GM21390 (cell line): ENCODE measurements around the gene TNNI2.
"Not testable (repeated sequence)": the region's sequence is repeated elsewhere in the genome, so short reads cannot be mapped to it uniquely, and the experiment has no call there.

ENCODE experiments used
- ATAC-seq: cut with Tn5 transposase; IDR thresholded peaks from one replicate; pipeline ENCODE4 v1.9.1; 2021; ENCODE audit not compliant: unreplicated experiment

TNNI2 gene

GRCh38 chr11:1838426-1839144, at the start of gene TNNI2:
Gene TNNI2 (plus strand): TSS chr11:1838981. CDS start chr11:1839697, 716 bp downstream.
- ATAC-seq: no peak

- no peak for ATAC-seq
These were observed 46.9 kb upstream of the TNNI2 start for GRCh38 chr11:1791912-1792311.

GRCh38 chr11:1792461-1792860, 46.3 kb upstream of the TNNI2 start:
- ATAC-seq: no peak

GRCh38 chr11:1793081-1793480, 45.7 kb upstream of the TNNI2 start:
- ATAC-seq: no peak

GRCh38 chr11:1796413-1797011, 42.3 kb upstream of the TNNI2 start:
- no peak for ATAC-seq

- ATAC-seq: no peak
These were observed 41.2 kb upstream of the TNNI2 start for GRCh38 chr11:1797391-1798125.

- no peak for ATAC-seq
These were observed 35.5 kb upstream of the TNNI2 start for GRCh38 chr11:1803246-1803645.

- not testable (repeated sequence) for ATAC-seq
These were observed 34.8 kb upstream of the TNNI2 start for GRCh38 chr11:1803835-1804519.

- no peak for ATAC-seq
These were observed 33.3 kb upstream of the TNNI2 start for GRCh38 chr11:1805525-1805924.

GRCh38 chr11:1807264-1807995, 31.4 kb upstream of the TNNI2 start:
- no peak for ATAC-seq

- no peak for ATAC-seq
These were observed 28.0 kb upstream of the TNNI2 start for GRCh38 chr11:1810761-1811160.

GRCh38 chr11:1812274-1812673, 26.5 kb upstream of the TNNI2 start:
- no peak for ATAC-seq

- ATAC-seq: no peak
These were observed 26.0 kb upstream of the TNNI2 start for GRCh38 chr11:1812801-1813200.

GRCh38 chr11:1813356-1813755, 25.4 kb upstream of the TNNI2 start:
- ATAC-seq: not testable (repeated sequence)

- no peak for ATAC-seq
These were observed 24.1 kb upstream of the TNNI2 start for GRCh38 chr11:1814691-1815090.

GRCh38 chr11:1815311-1815710, 23.5 kb upstream of the TNNI2 start:
- ATAC-seq: no peak

GRCh38 chr11:1815751-1816150, 23.0 kb upstream of the TNNI2 start:
- ATAC-seq: no peak

GRCh38 chr11:1817000-1817399, 21.8 kb upstream of the TNNI2 start:
- ATAC-seq: no peak

- no peak for ATAC-seq
These were observed 21.3 kb upstream of the TNNI2 start for GRCh38 chr11:1817511-1817910.

GRCh38 chr11:1819074-1819473, 19.7 kb upstream of the TNNI2 start:
- no peak for ATAC-seq
